Endothelial cell (in vitro differentiated cells): ENCODE results near the gene FARP1. TPM values are rescaled to one million over a fixed set of nuclear protein-coding genes. Genes with fewer than 3 reads are reported as not detected.

Source experiments
- DNase-seq: peaks from one replicate; pipeline ENCODE4 v3.0.0; 2021; ENCODE audit warnings: low spot score
- H3K27ac Mint-ChIP-seq: one replicate; pipeline ENCODE4 v1.8.0; 2021; ENCODE audit warnings: mixed read lengths, inconsistent platforms; ENCODE audit not compliant: unreplicated experiment
- H3K27me3 Mint-ChIP-seq: one replicate; pipeline ENCODE4 v1.8.0; 2021; ENCODE audit warnings: mild to moderate bottlenecking, moderate library complexity, mixed read lengths, inconsistent platforms; ENCODE audit not compliant: unreplicated experiment
- H3K36me3 Mint-ChIP-seq: one replicate; pipeline ENCODE4 v1.8.0; 2021; ENCODE audit warnings: mild to moderate bottlenecking, low read depth, mixed read lengths, inconsistent platforms; ENCODE audit not compliant: unreplicated experiment
- H3K4me1 Mint-ChIP-seq: one replicate; pipeline ENCODE4 v1.8.0; 2021; ENCODE audit warnings: mild to moderate bottlenecking, mixed read lengths, inconsistent platforms; ENCODE audit not compliant: unreplicated experiment
- H3K4me3 Mint-ChIP-seq: one replicate; pipeline ENCODE4 v1.8.0; 2021; ENCODE audit warnings: mild to moderate bottlenecking, mixed read lengths, inconsistent platforms; ENCODE audit not compliant: unreplicated experiment
- H3K9me3 Mint-ChIP-seq: one replicate; pipeline ENCODE4 v1.8.0; 2021; ENCODE audit warnings: mixed read lengths, inconsistent platforms; ENCODE audit not compliant: unreplicated experiment
- CTCF ChIP-seq: fragments of 200-600 bp; sonication (generic); IDR thresholded peaks from one replicate; pipeline ENCODE4 v1.5.0; 2021; ENCODE audit warnings: antibody characterized with exemption; ENCODE audit not compliant: unreplicated experiment
- total RNA-seq: library from RNA; stranded (reverse); fragmentation: NEBNext Ultra II Directional; extraction: Animal tissue kit (Norgen Biotek cat#: 25700); gene quantifications from one replicate; pipeline ENCODE4 v1.2.1, GENCODE V29; 2021; ENCODE audit not compliant: unreplicated experiment

FARP1 gene
- total RNA-seq, 1 donor from 2014 or later, result 167 TPM

- Mint-ChIP-seq H3K36me3 (peaks cover 6% of the 10 kb centered on the region), H3K4me1 (peaks cover 46% of the 10 kb centered on the region)
- no peak for DNase-seq
These were observed 30.7 kb downstream of the FARP1 start for GRCh38 chr13:98173431-98174152.

GRCh38 chr13:98174307-98174706, 31.4 kb downstream of the FARP1 start:
- H3K4me1 Mint-ChIP-seq, result peaks cover 40% of the 10 kb centered on the region
- no peak for DNase-seq
- no peak for TF ChIP-seq CTCF
- no peaks in the 10 kb centered on the region for H3K9me3 Mint-ChIP-seq
- no peak overlapping the region for H3K4me3 Mint-ChIP-seq
- peaks cover 2% of the 10 kb centered on the region for H3K27me3 Mint-ChIP-seq
- H3K36me3 Mint-ChIP-seq, result peaks cover 6% of the 10 kb centered on the region
- no peak overlapping the region for H3K27ac Mint-ChIP-seq

More at GRCh38 chr13:98173431-98174152, 30.7 kb downstream of the FARP1 start:
- Mint-ChIP-seq H3K4me3 (no peak overlapping the region), H3K9me3 (no peaks in the 10 kb centered on the region), H3K27ac (no peak overlapping the region), H3K27me3 (peaks cover 2% of the 10 kb centered on the region)
- no peak for TF ChIP-seq CTCF

GRCh38 chr13:98175043-98175442, 32.1 kb downstream of the FARP1 start:
- Mint-ChIP-seq H3K4me1 (peaks cover 40% of the 10 kb centered on the region), H3K27ac (peak overlapping the region; percentile 31), H3K36me3 (peaks cover 6% of the 10 kb centered on the region), H3K27me3 (peaks cover 2% of the 10 kb centered on the region), H3K4me3 (no peak overlapping the region), H3K9me3 (no peaks in the 10 kb centered on the region)
- TF ChIP-seq CTCF, result no peak
- DNase-seq, result no peak

- H3K27ac Mint-ChIP-seq, result no peak overlapping the region
- peaks cover 40% of the 10 kb centered on the region for H3K4me1 Mint-ChIP-seq
- H3K4me3 Mint-ChIP-seq, result no peak overlapping the region
- peaks cover 6% of the 10 kb centered on the region for H3K36me3 Mint-ChIP-seq
- DNase-seq, result no peak
- TF ChIP-seq CTCF, result no peak
- H3K27me3 Mint-ChIP-seq, result no peaks in the 10 kb centered on the region
- H3K9me3 Mint-ChIP-seq, result no peaks in the 10 kb centered on the region
These were observed 32.9 kb downstream of the FARP1 start for GRCh38 chr13:98175823-98176222.

- no peaks in the 10 kb centered on the region for H3K9me3 Mint-ChIP-seq
- no peak for DNase-seq
- H3K36me3 Mint-ChIP-seq, result peaks cover 6% of the 10 kb centered on the region
- no peaks in the 10 kb centered on the region for H3K27me3 Mint-ChIP-seq
- peaks cover 30% of the 10 kb centered on the region for H3K4me1 Mint-ChIP-seq
- no peak for TF ChIP-seq CTCF
- H3K27ac Mint-ChIP-seq, result no peak within 1 kb of the TSS
- H3K4me3 Mint-ChIP-seq, result no peak within 1 kb of the TSS
These were observed 34.1 kb downstream of the FARP1 start, which contains the start of gene RNF113B for GRCh38 chr13:98176777-98177608. Gene RNF113B, minus strand, starts transcription at chr13:98177269. Its CDS starts 33 bp downstream, at chr13:98177236.
